ENCODE data around the gene RNF144B.

- TF ChIP-seq CTCF (IDR thresholded peaks at IDR 0.05; ENCODE audit: low read depth, low read length) (no peak), POLR2A (IDR thresholded peaks at IDR 0.05; ENCODE audit: extremely low read depth, insufficient read length) (no peak), MAX (IDR thresholded peaks at IDR 0.05; ENCODE audit: low read depth, low read length) (no peak)
Measured at GRCh38 chr6:18350712-18351111, 36.4 kb upstream of the RNF144B start.

All from NB4 (cell line).